Thyroid gland (tissue), 4 donors: ENCODE measurements around the gene MYO15A. TPM values are rescaled to one million over a fixed set of nuclear protein-coding genes. Genes with fewer than 3 reads are reported as not detected.
"Not testable (repeated sequence)": the region's sequence is repeated elsewhere in the genome, so short reads cannot be mapped to it uniquely, and the experiment has no call there.

Source experiments
- DNase-seq, 2 donors: peaks; one replicate each; pipeline ENCODE4 v3.0.0-alpha.2; 2019
- H3K27ac ChIP-seq, 3 donors: fragments of 200-600 bp; sonication (generic); 1 replicate in 2 of 3; 2 replicates in 1 of 3; pipeline ENCODE4 v1.5.1; 2016 to 2019; ENCODE audit warnings: mild to moderate bottlenecking in 1 of 3, moderate library complexity in 1 of 3
- H3K27me3 ChIP-seq: fragments of 200-600 bp; sonication (generic); one replicate; pipeline ENCODE4 v1.5.1; 2019
- H3K36me3 ChIP-seq, 2 donors: fragments of 200-600 bp; sonication (generic); one replicate each; pipeline ENCODE4 v1.5.1; 2016 to 2019
- H3K4me1 ChIP-seq, 2 donors: fragments of 200-600 bp; sonication (generic); one replicate each; pipeline ENCODE4 v1.5.1; 2017 to 2019
- H3K4me3 ChIP-seq, 3 donors: fragments of 200-600 bp; sonication (generic); replicated peaks in 1 of 3; 1 replicate in 2 of 3; 2 replicates in 1 of 3; pipeline ENCODE4 v1.5.1; 2016; ENCODE audit warnings: mild to moderate bottlenecking in 1 of 3
- H3K9me3 ChIP-seq: fragments of 200-600 bp; sonication (generic); one replicate; pipeline ENCODE4 v1.5.1; 2017
- CTCF ChIP-seq, 6 experiments: fragments of 200-600 bp in 3 of 6; fragments of 450-650 bp in 3 of 6; sonication (generic) in 3 of 6; IDR thresholded peaks; one replicate each; pipeline ENCODE4 v1.5.1; 2016 to 2019; ENCODE audit warnings: antibody characterized with exemption in 6 of 6, mild to moderate bottlenecking in 2 of 6, inconsistent platforms in 1 of 6, moderate library complexity in 1 of 6
- POLR2A ChIP-seq, 2 donors: fragments of 450-650 bp; IDR thresholded peaks; one replicate each; pipeline ENCODE4 v1.6.1; 2017; ENCODE audit warnings: antibody characterized with exemption in 2 of 2, mild to moderate bottlenecking in 2 of 2, moderate library complexity in 1 of 2
- WGBS, 2 donors: methylation state at CpG; one replicate each; pipeline ENCODE4 v1.1.5; 2017; 5-methylcytosine and 5-hydroxymethylcytosine counted together
- intact Hi-C: fragments of 100-400 bp; cut with DNase I; formaldehyde crosslinking; loops from one replicate; pipeline ENCODE4 v1.15.1; 2023
- total RNA-seq, 4 donors: library from RNA; depleted of rRNA; stranded (reverse); fragments of >200 nt; gene quantifications; one replicate each; pipeline ENCODE4 v1.2.3, GENCODE V29; 2016

Gene MYO15A
- total RNA-seq, 4 donors from 2014 or later: 1.3 to 3.6 (median 1.7) TPM

GRCh38 chr17:18203308-18203707 is 94.8 kb downstream of the MYO15A start:
- H3K27ac ChIP-seq: no peak overlapping the region
- TF ChIP-seq CTCF (IDR thresholded peaks at IDR 0.05) (no peak), POLR2A (IDR thresholded peaks at IDR 0.05) (no peak)
- H3K9me3 ChIP-seq: no peaks in the 10 kb centered on the region
- H3K4me3 ChIP-seq: no peak overlapping the region
- no peaks in the 10 kb centered on the region for H3K27me3 ChIP-seq
- DNase-seq: no peak
- peaks cover 6 to 14% of the 10 kb centered on the region in 2 donors for H3K4me1 ChIP-seq
- WGBS, 2 donors: 73 to 81% methylated on average over 7 of the region's 7 CpGs
- intact Hi-C loops: no loop called here
- peaks cover 31 to 48% of the 10 kb centered on the region in 2 donors for H3K36me3 ChIP-seq

GRCh38 chr17:18205861-18206260 is 97.3 kb downstream of the MYO15A start:
- no peaks in the 10 kb centered on the region for H3K27me3 ChIP-seq
- no peaks in the 10 kb centered on the region for H3K4me1 ChIP-seq
- intact Hi-C loops: no loop called here
- no peak for DNase-seq
- H3K36me3 ChIP-seq: peaks cover 57 to 65% of the 10 kb centered on the region in 2 donors
- no peak overlapping the region for H3K4me3 ChIP-seq
- no peaks in the 10 kb centered on the region for H3K9me3 ChIP-seq
- H3K27ac ChIP-seq: no peak overlapping the region
- 91 to 94% methylated on average over 2 of the region's 2 CpGs for WGBS, 2 donors
- no peak for TF ChIP-seq CTCF (IDR thresholded peaks at IDR 0.05)
- TF ChIP-seq POLR2A (IDR thresholded peaks at IDR 0.05): no peak

- Histone ChIP-seq H3K27me3 (no peaks in the 10 kb centered on the region), H3K4me1 (no peaks in the 10 kb centered on the region), H3K4me3 (no peak overlapping the region), H3K27ac (no peak overlapping the region), H3K36me3 (peaks cover 60 to 68% of the 10 kb centered on the region in 2 donors), H3K9me3 (no peaks in the 10 kb centered on the region)
- intact Hi-C loops: no loop called here
- TF ChIP-seq CTCF (IDR thresholded peaks at IDR 0.05) (no peak), POLR2A (IDR thresholded peaks at IDR 0.05) (no peak)
- no peak for DNase-seq
Observed at GRCh38 chr17:18206962-18207361, 98.4 kb downstream of the MYO15A start.

GRCh38 chr17:18208092-18208491 is 99.5 kb downstream of the MYO15A start:
- H3K4me3 ChIP-seq: no peak overlapping the region
- TF ChIP-seq CTCF (IDR thresholded peaks at IDR 0.05): no peak
- no peak for TF ChIP-seq POLR2A (IDR thresholded peaks at IDR 0.05)
- peaks cover 60 to 67% of the 10 kb centered on the region in 2 donors for H3K36me3 ChIP-seq
- no peaks in the 10 kb centered on the region for H3K4me1 ChIP-seq
- intact Hi-C loops: no loop called here
- no peak overlapping the region for H3K27ac ChIP-seq
- 90 to 93% methylated on average over 19 of the region's 19 CpGs for WGBS, 2 donors
- no peaks in the 10 kb centered on the region for H3K27me3 ChIP-seq
- no peak for DNase-seq
- H3K9me3 ChIP-seq: no peaks in the 10 kb centered on the region

GRCh38 chr17:18213666-18214270 is 105.2 kb downstream of the MYO15A start:
- Histone ChIP-seq H3K27me3 (no peaks in the 10 kb centered on the region), H3K4me1 (peaks cover 0 to 3% of the 10 kb centered on the region in 2 donors), H3K4me3 (no peak overlapping the region), H3K9me3 (no peaks in the 10 kb centered on the region), H3K27ac (no peak overlapping the region), H3K36me3 (peaks cover 24 to 25% of the 10 kb centered on the region in 2 donors)
- TF ChIP-seq POLR2A (IDR thresholded peaks at IDR 0.05) (no peak), CTCF (IDR thresholded peaks at IDR 0.05) (no peak)
- no peak for DNase-seq
- 77 to 79% methylated on average over 7 of the region's 7 CpGs for WGBS, 2 donors
- intact Hi-C loops: loop anchor here (10.0 kb wide), 1 partner anchor 69 kb away; no protein-coding TSS in a partner anchor

- 83 to 84% methylated on average over 11 of the region's 11 CpGs for WGBS, 2 donors
- H3K27ac ChIP-seq, DNase-seq, H3K9me3 ChIP-seq, H3K4me3 ChIP-seq, H3K36me3 ChIP-seq, H3K4me1 ChIP-seq, H3K27me3 ChIP-seq: not testable (repeated sequence)
- intact Hi-C loops: loop anchor here (10.0 kb wide), 1 partner anchor 72 kb away; no protein-coding TSS in a partner anchor
Observed at GRCh38 chr17:18216906-18217305, 108.3 kb downstream of the MYO15A start.
